COLO829 (cell line): Measurements from ENCODE around the gene SMAD2.
"Not testable (repeated sequence)": the region's sequence is repeated elsewhere in the genome, so short reads cannot be mapped to it uniquely, and the experiment has no call there.

Source experiments
- DNase-seq: peaks from one replicate; pipeline ENCODE4 v3.0.0; 2012; ENCODE audit warnings: low spot score

The SMAD2 gene

GRCh38 chr18:47793609-47794008 is 136.8 kb downstream of the SMAD2 start:
- no peak for DNase-seq

- DNase-seq = no peak
These were observed 138.9 kb downstream of the SMAD2 start for GRCh38 chr18:47791461-47791985.

- DNase-seq = no peak
These were observed 140.4 kb downstream of the SMAD2 start for GRCh38 chr18:47790036-47790435.

- DNase-seq = no peak
These were observed 141.8 kb downstream of the SMAD2 start for GRCh38 chr18:47788621-47789020.

GRCh38 chr18:47781561-47781960 is 148.9 kb downstream of the SMAD2 start:
- DNase-seq = no peak

- DNase-seq = no peak
These were observed 150.3 kb downstream of the SMAD2 start for GRCh38 chr18:47780011-47780725.

GRCh38 chr18:47779381-47779780 is 151.1 kb downstream of the SMAD2 start:
- no peak for DNase-seq

GRCh38 chr18:47777626-47778025 is 152.8 kb downstream of the SMAD2 start:
- no peak for DNase-seq

- DNase-seq = no peak
These were observed 154.5 kb downstream of the SMAD2 start for GRCh38 chr18:47775961-47776360.

- no peak for DNase-seq
These were observed 156.5 kb downstream of the SMAD2 start for GRCh38 chr18:47773931-47774330.

- peak; percentile 68 for DNase-seq
These were observed 157.8 kb downstream of the SMAD2 start for GRCh38 chr18:47772374-47773248.

- no peak for DNase-seq
These were observed 158.5 kb downstream of the SMAD2 start for GRCh38 chr18:47771922-47772321.

- no peak for DNase-seq
These were observed 162.8 kb downstream of the SMAD2 start for GRCh38 chr18:47767699-47768098.

GRCh38 chr18:47767198-47767597 is 163.3 kb downstream of the SMAD2 start:
- DNase-seq = not testable (repeated sequence)
